Kidney epithelial cell (primary cell): ENCODE results near the gene GALNT7. TPM values are rescaled to one million over a fixed set of nuclear protein-coding genes. Genes with fewer than 3 reads are reported as not detected.

Experiments used
- DNase-seq: peaks from one replicate; pipeline ENCODE4 v3.0.0-alpha.2; 2010; ENCODE audit warnings: low read depth
- H3K27me3 ChIP-seq: 2 replicates; pipeline ENCODE4 v1.6.0; 2011; ENCODE audit warnings: low read length; ENCODE audit not compliant: control insufficient read depth, insufficient read depth
- H3K36me3 ChIP-seq: 2 replicates; pipeline ENCODE4 v1.5.1; 2011; ENCODE audit warnings: low read length; ENCODE audit not compliant: control insufficient read depth, insufficient read depth
- H3K4me3 ChIP-seq: 2 replicates; pipeline ENCODE4 v1.5.1; 2011; ENCODE audit warnings: low read depth, mild to moderate bottlenecking, control low read depth, low read length
- CTCF ChIP-seq: IDR thresholded peaks from 2 replicates; pipeline ENCODE4 v1.5.1; 2011; ENCODE audit warnings: mild to moderate bottlenecking, moderate library complexity, low read length, control low read depth, inconsistent platforms; ENCODE audit not compliant: insufficient read depth, poor library complexity, severe bottlenecking
- total RNA-seq: library from RNA; depleted of rRNA; stranded (reverse); fragments of >200 nt; gene quantifications from 2 replicates; pipeline ENCODE4 v1.2.3, GENCODE V29; 2015

The GALNT7 gene
- total RNA-seq, 1 donor from 2014 or later = 46.6 TPM

- no peak for DNase-seq
- no peak for TF ChIP-seq CTCF
- Histone ChIP-seq H3K27me3 (no peaks in the 10 kb centered on the region), H3K36me3 (no peaks in the 10 kb centered on the region), H3K4me3 (no peak overlapping the region)
Observed at GRCh38 chr4:173191623-173192041, 23.0 kb downstream of the GALNT7 start.

GRCh38 chr4:173192375-173193162, 24.0 kb downstream of the GALNT7 start:
- DNase-seq = no peak
- Histone ChIP-seq H3K27me3 (no peaks in the 10 kb centered on the region), H3K36me3 (no peaks in the 10 kb centered on the region), H3K4me3 (no peak overlapping the region)
- TF ChIP-seq CTCF = peak; percentile 20

GRCh38 chr4:173194157-173194556, 25.5 kb downstream of the GALNT7 start:
- Histone ChIP-seq H3K27me3 (no peaks in the 10 kb centered on the region), H3K36me3 (no peaks in the 10 kb centered on the region), H3K4me3 (no peak overlapping the region)
- DNase-seq = no peak
- no peak for TF ChIP-seq CTCF

- no peak for DNase-seq
- H3K27me3 ChIP-seq = no peaks in the 10 kb centered on the region
Observed at GRCh38 chr4:173195109-173195508, 26.5 kb downstream of the GALNT7 start.

GRCh38 chr4:173199553-173199952, 30.9 kb downstream of the GALNT7 start:
- no peak overlapping the region for H3K4me3 ChIP-seq
- no peak for DNase-seq

More at GRCh38 chr4:173195109-173195508, 26.5 kb downstream of the GALNT7 start:
- Histone ChIP-seq H3K4me3 (no peak overlapping the region), H3K36me3 (no peaks in the 10 kb centered on the region)
- no peak for TF ChIP-seq CTCF

More at GRCh38 chr4:173199553-173199952, 30.9 kb downstream of the GALNT7 start:
- H3K27me3 ChIP-seq = no peaks in the 10 kb centered on the region
- no peaks in the 10 kb centered on the region for H3K36me3 ChIP-seq
- no peak for TF ChIP-seq CTCF
